ELF-1 (cell line): ENCODE results near the gene ARHGEF4.

Experiments
- DNase-seq: peaks from one replicate; pipeline ENCODE4 v3.0.0-alpha.2; 2016; ENCODE audit warnings: low read depth, low spot score

The ARHGEF4 gene

GRCh38 chr2:131014141-131014540 is 177.4 kb downstream of the ARHGEF4 start:
- no peak for DNase-seq

- no peak for DNase-seq
Observed at GRCh38 chr2:131015764-131016163, 179.1 kb downstream of the ARHGEF4 start.

GRCh38 chr2:131016826-131017741 is 180.4 kb downstream of the ARHGEF4 start:
- DNase-seq: no peak

- no peak for DNase-seq
Observed at GRCh38 chr2:131022731-131023130, 186.0 kb downstream of the ARHGEF4 start.

GRCh38 chr2:131023758-131024157 is 187.0 kb downstream of the ARHGEF4 start:
- DNase-seq: no peak

- no peak for DNase-seq
Observed at GRCh38 chr2:131026919-131027318, 190.2 kb downstream of the ARHGEF4 start.

GRCh38 chr2:131027566-131028528 is 191.1 kb downstream of the ARHGEF4 start:
- no peak for DNase-seq

- no peak for DNase-seq
Observed at GRCh38 chr2:131029812-131030211, 193.1 kb downstream of the ARHGEF4 start.

- no peak for DNase-seq
Observed at GRCh38 chr2:131030478-131030971, 193.8 kb downstream of the ARHGEF4 start.

- no peak for DNase-seq
Observed at GRCh38 chr2:131031431-131031841, 194.7 kb downstream of the ARHGEF4 start.

- no peak for DNase-seq
Observed at GRCh38 chr2:131031875-131032274, 195.2 kb downstream of the ARHGEF4 start.

- no peak for DNase-seq
Observed at GRCh38 chr2:131032393-131032836, 195.7 kb downstream of the ARHGEF4 start.

GRCh38 chr2:131033786-131034121 is 197.0 kb downstream of the ARHGEF4 start:
- no peak for DNase-seq

GRCh38 chr2:131034122-131035051 is 197.7 kb downstream of the ARHGEF4 start:
- DNase-seq: peak; percentile 36

GRCh38 chr2:131035112-131035825 is 198.6 kb downstream of the ARHGEF4 start:
- no peak for DNase-seq

GRCh38 chr2:131035826-131036231 is 199.1 kb downstream of the ARHGEF4 start:
- peak; percentile 41 for DNase-seq

GRCh38 chr2:131036269-131036668 is 199.6 kb downstream of the ARHGEF4 start:
- DNase-seq: no peak

- no peak for DNase-seq
Observed at GRCh38 chr2:131036696-131037397, 200.1 kb downstream of the ARHGEF4 start.

GRCh38 chr2:131037398-131038257 is 200.9 kb downstream of the ARHGEF4 start:
- DNase-seq: no peak
